NCI-H1436 treated with DMSO at 0.1 percent for 48 hours (cell line): ENCODE measurements around the gene CLIC5.

ENCODE experiments used
- DNase-seq: peaks from one replicate; lab custom pipeline; 2025; lab: John Stamatoyannopoulos, UW

CLIC5 gene

GRCh38 chr6:45838451-45838850 lies 177.2 kb downstream of the CLIC5 start:
- no peak for DNase-seq

GRCh38 chr6:45837541-45838200 lies 178.0 kb downstream of the CLIC5 start:
- DNase-seq: no peak

- DNase-seq: no peak
Observed at GRCh38 chr6:45836984-45837383, 178.7 kb downstream of the CLIC5 start.

GRCh38 chr6:45836438-45836824 lies 179.2 kb downstream of the CLIC5 start:
- no peak for DNase-seq

- no peak for DNase-seq
Observed at GRCh38 chr6:45835721-45836437, 179.8 kb downstream of the CLIC5 start.

- DNase-seq: no peak
Observed at GRCh38 chr6:45832063-45832462, 183.6 kb downstream of the CLIC5 start.
